Measurements from ENCODE around the gene ACIN1. TPM values are rescaled to one million over a fixed set of nuclear protein-coding genes. Genes with fewer than 3 reads are reported as not detected.

The ACIN1 gene
- total RNA-seq, 1 donor from 2014 or later, result 184 TPM

GRCh38 chr14:23101986-23102625, 7.2 kb upstream of the ACIN1 start:
- H3K9me3 ChIP-seq (ENCODE audit: low read depth), result no peaks in the 10 kb centered on the region
- H3K4me2 ChIP-seq, result no peak overlapping the region
- no peak overlapping the region for H3K27ac ChIP-seq
- no peak overlapping the region for H2AFZ ChIP-seq (replicated peaks)
- H3F3A ChIP-seq (ENCODE audit: low read depth), result peaks cover 20% of the 10 kb centered on the region
- DNase-seq (ENCODE audit: low spot score), result no peak
- peaks cover 11% of the 10 kb centered on the region for H3K36me3 Mint-ChIP-seq
- H3K36me3 ChIP-seq, result no peaks in the 10 kb centered on the region
- peaks cover 25% of the 10 kb centered on the region for H3K4me1 Mint-ChIP-seq
- H3K27me3 ChIP-seq, result no peaks in the 10 kb centered on the region
- peaks cover 6% of the 10 kb centered on the region for H3K27me3 Mint-ChIP-seq (ENCODE audit: insufficient read depth, low read depth)
- no peak overlapping the region for H3K4me3 Mint-ChIP-seq
- peaks cover 2% of the 10 kb centered on the region for H3K9me3 Mint-ChIP-seq
- H3K9ac ChIP-seq, result no peak overlapping the region
- H3K27ac Mint-ChIP-seq, result peak overlapping the region; percentile 37
- peaks cover 8% of the 10 kb centered on the region for H3K4me1 ChIP-seq
- no peak overlapping the region for H3K4me3 ChIP-seq
- H4K20me1 ChIP-seq (ENCODE audit: low read depth), result peaks cover 3% of the 10 kb centered on the region
- H3K79me2 ChIP-seq (ENCODE audit: low read depth), result peaks cover 22% of the 10 kb centered on the region
- TF ChIP-seq CTCF (IDR thresholded peaks at IDR 0.05) (no peak), EZH2 (IDR thresholded peaks at IDR 0.05) (no peak), EZH2phosphoT487 (IDR thresholded peaks at IDR 0.05) (no peak)

DNA sequence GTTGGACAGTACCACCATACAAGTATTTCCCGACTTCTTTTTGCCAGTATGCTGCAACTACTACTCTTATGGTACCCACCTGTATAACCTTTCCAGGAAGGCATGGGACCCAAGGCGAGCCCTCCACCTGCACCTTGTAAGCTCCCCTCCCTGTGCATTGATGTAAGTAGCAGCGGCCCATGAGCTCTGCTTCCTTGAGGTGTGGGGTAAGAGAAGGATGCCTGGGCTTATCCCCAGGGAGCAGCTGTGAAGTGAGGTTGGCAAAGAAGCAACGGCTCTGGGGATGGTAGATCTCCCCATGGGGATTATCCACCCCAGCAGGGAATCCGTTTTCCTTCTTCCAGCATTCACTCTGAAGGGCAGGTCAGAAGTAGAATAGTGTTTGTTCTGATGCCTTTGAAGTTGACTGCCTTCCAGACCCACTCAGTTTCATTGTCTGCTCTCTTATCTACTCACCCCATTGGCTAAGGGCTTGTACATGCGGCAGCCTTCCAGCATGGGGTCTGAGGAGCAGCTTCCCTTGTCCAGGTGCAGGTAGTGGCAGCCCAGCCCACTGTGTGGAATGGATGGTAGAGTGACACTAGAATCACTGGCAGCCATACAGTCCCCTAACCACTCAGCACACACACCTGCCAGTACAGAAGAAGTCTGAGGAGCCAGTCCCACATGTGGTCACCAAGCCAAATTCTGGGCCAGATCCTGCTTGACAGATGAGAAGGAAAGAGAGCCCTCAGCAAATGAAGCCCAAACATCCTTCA, 6.5 kb upstream of the ACIN1 start:
- Histone ChIP-seq H3K9me3 (ENCODE audit: low read depth) (no peaks in the 10 kb centered on the region), H3K27me3 (no peaks in the 10 kb centered on the region), H3K4me1 (peaks cover 8% of the 10 kb centered on the region), H3F3A (ENCODE audit: low read depth) (peaks cover 16% of the 10 kb centered on the region), H3K27ac (no peak overlapping the region), H3K79me2 (ENCODE audit: low read depth) (peaks cover 29% of the 10 kb centered on the region), H3K4me2 (no peak overlapping the region), H3K9ac (no peak overlapping the region), H3K36me3 (no peaks in the 10 kb centered on the region), H3K4me3 (no peak overlapping the region), H4K20me1 (ENCODE audit: low read depth) (peaks cover 8% of the 10 kb centered on the region), H2AFZ (replicated peaks) (no peak overlapping the region)
- Mint-ChIP-seq H3K27ac (no peak overlapping the region), H3K36me3 (peaks cover 12% of the 10 kb centered on the region), H3K27me3 (ENCODE audit: insufficient read depth, low read depth) (peaks cover 6% of the 10 kb centered on the region), H3K4me3 (no peak overlapping the region), H3K4me1 (peaks cover 28% of the 10 kb centered on the region), H3K9me3 (peaks cover 2% of the 10 kb centered on the region)
- no peak for DNase-seq (ENCODE audit: low spot score)
- TF ChIP-seq EZH2 (IDR thresholded peaks at IDR 0.05) (no peak), EZH2phosphoT487 (IDR thresholded peaks at IDR 0.05) (no peak), CTCF (IDR thresholded peaks at IDR 0.05) (no peak)

GRCh38 chr14:23099212-23099861, 4.4 kb upstream of the ACIN1 start:
- Histone ChIP-seq H3K4me3 (no peak overlapping the region), H4K20me1 (ENCODE audit: low read depth) (peaks cover 14% of the 10 kb centered on the region), H3F3A (ENCODE audit: low read depth) (peaks cover 18% of the 10 kb centered on the region), H3K4me1 (peaks cover 5% of the 10 kb centered on the region), H3K9me3 (ENCODE audit: low read depth) (no peaks in the 10 kb centered on the region), H3K27ac (no peak overlapping the region), H3K27me3 (no peaks in the 10 kb centered on the region), H3K9ac (no peak overlapping the region), H3K79me2 (ENCODE audit: low read depth) (peaks cover 40% of the 10 kb centered on the region), H2AFZ (replicated peaks) (no peak overlapping the region), H3K4me2 (no peak overlapping the region), H3K36me3 (no peaks in the 10 kb centered on the region)
- Mint-ChIP-seq H3K36me3 (peaks cover 12% of the 10 kb centered on the region), H3K4me3 (peak overlapping the region; percentile 63), H3K9me3 (peaks cover 2% of the 10 kb centered on the region), H3K4me1 (peaks cover 18% of the 10 kb centered on the region), H3K27me3 (ENCODE audit: insufficient read depth, low read depth) (peaks cover 4% of the 10 kb centered on the region), H3K27ac (no peak overlapping the region)
- DNase-seq (ENCODE audit: low spot score), result no peak
- TF ChIP-seq EZH2 (IDR thresholded peaks at IDR 0.05) (no peak), EZH2phosphoT487 (IDR thresholded peaks at IDR 0.05) (no peak), CTCF (IDR thresholded peaks at IDR 0.05) (no peak)

Measured in neural progenitor cell (in vitro differentiated cells).